Retina (tissue), 1 donor: Measurements from ENCODE around the gene TPO.
"Not testable (repeated sequence)": the region's sequence is repeated elsewhere in the genome, so short reads cannot be mapped to it uniquely, and the experiment has no call there.

ENCODE experiments used
- DNase-seq: peaks from one replicate; pipeline ENCODE4 v3.0.0-alpha.2; 2016

Gene TPO

DNA sequence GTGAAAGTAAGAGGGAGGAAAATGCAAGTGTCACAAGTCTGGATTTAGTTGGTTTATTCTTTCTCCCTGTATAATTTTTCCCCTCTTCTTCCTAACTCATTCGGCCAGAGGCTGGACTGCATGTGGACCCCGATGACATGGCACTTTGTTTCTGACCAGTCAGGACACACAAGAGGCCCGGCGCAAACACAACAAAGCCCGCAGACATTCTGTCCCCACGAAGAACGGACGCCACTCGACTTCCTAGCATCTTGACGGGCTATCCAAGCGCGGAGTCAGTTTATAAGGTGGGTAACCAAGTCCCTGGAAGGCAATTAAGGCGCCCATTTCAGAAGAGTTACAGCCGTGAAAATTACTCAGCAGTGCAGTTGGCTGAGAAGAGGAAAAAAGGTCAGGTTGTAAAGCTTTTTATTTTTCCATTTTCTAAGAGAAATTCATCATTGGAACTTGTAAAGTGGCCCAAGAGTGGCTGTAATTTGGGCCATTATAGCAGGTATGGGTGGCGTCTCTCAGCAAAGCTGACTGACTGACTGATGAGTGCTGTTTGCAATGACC, at the start of gene TPO:
Gene TPO, plus strand, starts transcription at position 308 of the 555 bp plus-strand sequence. CDS start 946 bp downstream, outside the sequence.
- DNase-seq: no peak

DNA sequence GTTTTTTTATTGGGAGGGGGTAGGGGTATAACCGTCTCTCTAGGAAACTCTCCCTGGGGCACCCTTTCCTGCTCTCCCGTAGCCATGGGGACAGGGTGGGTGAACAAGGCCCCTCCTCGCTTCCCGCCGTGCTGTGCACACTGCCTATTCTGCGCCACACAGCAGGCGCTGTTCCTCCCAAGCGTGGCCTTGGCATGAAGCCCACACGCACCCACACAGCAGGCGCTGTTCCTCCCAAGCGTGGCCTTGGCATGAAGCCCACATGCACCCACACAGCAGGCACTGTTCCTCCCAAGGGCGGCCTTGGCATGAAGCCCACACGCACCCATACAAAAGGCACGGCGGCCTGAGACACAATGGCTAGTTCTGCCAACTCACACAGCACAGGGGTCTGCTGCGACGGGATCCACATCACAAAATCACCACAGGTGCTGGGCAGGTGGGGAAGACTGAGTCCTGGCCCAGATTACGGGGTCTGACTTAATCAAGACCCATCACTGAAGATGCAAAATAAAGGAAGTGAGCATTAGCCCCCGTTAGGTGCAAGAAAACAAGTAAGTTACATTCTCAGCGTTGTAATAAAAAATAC, 46.6 kb upstream of the TPO start:
- DNase-seq: no peak

DNA sequence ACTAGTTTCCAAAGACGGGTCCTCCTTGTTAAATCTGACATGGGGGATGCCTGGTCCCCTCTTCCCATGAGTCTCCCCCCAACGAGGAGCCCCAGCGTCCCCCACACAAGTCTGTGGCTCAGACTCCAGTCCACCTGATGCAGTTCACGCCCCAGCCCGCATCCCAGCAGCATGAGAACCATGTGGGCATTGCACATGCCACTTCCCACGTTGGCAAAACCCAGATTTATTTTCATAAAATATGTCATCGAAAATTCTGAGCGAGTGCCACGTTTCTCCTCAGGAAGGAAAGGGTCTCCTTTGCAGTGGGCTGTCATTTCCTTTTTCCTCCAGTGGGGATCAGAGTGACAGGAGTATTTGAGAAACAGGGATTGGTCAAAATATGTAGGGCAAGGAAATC, 45.7 kb upstream of the TPO start:
- DNase-seq: no peak

DNA sequence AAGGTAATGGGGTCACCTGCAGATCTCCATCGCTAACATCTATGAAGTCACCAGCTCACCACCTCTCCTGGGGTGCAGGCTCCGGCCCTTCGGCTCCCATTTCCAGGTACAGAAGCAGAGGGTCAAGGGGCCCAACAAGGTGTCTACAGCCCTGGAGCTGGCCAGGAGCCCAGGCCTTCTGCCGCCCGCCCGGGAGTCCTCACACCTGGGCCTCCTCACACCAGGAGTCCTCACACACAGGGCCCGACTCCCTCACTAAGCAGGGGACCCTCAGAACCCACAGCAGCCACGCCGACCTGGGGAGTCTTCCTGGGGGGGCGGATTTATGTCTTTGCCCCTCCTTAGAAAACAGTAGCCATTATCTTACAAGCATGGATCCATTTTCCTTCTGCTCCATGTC, 43.4 kb upstream of the TPO start:
- DNase-seq: no peak

DNA sequence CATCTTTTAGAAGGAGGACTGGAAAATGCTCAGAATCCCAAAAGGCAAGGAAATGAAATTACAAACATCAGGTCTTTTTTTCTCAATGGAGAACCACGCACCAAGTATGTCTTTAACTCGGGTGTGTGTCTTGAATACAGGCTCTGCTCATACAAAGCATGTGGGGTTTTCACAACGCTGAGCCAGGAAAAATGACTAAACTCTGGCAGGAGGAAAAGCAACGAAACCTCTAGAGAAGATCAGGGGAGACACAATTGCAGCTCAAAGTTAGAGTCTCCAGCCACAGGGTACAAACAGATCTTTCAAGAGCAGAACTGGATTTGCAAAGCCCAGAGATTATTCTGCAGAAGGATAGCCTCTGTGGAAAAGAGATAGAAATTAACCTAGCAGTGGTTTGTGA, 42.8 kb upstream of the TPO start:
- no peak for DNase-seq

DNA sequence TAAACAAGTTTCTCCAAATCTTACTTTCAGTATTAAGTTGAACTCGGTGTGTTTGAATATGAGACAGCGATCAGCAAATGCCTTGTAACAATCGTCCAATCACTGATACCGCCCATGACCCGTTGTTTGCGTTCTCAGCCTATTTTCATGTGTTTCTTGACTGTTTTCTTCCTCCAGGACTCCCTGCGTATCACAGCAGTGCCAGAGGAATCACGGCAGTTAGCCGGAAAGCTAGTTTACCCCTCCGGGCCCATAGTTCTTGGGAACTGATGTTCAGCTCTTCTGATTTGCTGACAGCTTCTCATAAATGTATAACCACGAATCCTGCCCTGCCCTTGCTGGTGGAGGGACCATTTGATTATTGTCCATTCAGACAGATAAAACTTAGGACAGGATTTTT, 42.2 kb upstream of the TPO start:
- DNase-seq: no peak

DNA sequence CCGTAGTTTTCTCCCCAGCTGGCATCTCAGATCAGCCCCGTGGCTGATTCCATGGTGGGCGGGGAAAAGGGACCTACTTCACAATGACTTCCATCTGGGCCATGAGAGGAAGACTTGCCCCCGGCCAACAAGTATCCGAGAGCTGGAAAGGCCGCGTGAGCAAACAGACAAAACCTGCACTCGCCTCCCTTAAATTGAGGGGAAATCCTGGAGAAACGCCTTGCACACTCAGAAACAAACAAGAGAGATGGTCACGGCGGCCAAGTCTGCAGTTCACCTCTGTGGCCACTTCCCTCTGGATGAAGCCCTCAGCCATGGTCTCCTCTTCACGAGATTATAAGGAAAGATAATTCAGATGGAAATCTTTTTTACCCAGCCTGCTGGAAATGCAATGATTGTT, 39.4 kb upstream of the TPO start:
- no peak for DNase-seq

DNA sequence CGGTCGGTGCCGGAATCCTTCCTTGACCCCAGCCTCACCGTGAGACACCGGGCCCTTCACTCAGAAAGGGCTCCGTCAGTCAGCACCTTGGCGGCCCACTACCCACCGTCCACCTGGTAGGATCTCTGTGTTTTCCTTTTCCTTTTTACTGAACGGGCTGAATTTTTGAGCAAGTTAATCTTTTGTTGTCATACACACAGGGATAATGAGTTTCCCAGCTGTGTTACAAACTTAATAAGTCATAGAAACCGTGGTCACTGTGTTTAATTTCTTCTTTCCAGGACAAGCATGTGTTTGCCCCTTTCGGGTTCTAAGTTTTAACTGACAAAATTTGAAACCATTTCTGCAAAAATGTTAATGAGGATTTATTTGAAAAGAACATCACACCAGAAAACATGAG, 39.0 kb upstream of the TPO start:
- DNase-seq: no peak

DNA sequence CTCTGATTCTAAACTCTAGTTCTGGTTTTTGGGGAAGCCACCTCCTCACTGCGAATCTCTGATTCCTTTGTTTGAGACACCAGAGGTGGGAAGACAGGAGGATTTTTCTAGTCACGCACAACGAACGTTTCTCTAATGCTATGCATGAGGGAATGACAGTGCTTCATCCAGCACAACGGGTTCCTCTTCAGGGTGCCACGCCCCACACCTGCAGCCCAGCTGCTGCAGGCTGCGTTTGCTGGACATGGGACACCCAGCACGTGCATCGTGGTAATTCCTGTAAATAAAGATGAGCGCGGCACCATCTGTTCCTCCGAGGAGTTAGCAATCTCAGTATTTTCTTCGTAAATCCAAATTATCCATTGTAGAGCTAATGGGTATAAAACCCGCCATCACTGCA, 37.5 kb upstream of the TPO start:
- no peak for DNase-seq

DNA sequence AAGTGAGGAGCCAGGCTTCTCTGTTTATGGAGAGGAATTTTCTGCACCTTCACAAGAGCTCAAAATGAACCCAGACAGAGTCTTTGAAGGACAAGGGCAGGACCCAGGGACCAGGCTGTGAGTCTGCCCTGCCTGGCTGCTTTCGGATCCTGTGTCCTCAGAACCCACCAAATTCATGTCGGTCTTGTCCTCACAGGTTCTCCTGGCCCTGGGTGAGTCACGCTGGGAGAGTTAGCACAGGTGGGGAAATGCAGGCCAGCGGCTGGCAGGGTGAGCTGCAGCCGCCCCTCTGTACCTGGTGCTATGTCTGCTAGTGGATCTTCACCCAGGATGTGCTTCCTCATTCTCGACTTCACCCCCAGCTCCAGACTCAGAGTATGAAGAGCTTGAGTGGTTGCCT, 35.8 kb upstream of the TPO start:
- DNase-seq: no peak

DNA sequence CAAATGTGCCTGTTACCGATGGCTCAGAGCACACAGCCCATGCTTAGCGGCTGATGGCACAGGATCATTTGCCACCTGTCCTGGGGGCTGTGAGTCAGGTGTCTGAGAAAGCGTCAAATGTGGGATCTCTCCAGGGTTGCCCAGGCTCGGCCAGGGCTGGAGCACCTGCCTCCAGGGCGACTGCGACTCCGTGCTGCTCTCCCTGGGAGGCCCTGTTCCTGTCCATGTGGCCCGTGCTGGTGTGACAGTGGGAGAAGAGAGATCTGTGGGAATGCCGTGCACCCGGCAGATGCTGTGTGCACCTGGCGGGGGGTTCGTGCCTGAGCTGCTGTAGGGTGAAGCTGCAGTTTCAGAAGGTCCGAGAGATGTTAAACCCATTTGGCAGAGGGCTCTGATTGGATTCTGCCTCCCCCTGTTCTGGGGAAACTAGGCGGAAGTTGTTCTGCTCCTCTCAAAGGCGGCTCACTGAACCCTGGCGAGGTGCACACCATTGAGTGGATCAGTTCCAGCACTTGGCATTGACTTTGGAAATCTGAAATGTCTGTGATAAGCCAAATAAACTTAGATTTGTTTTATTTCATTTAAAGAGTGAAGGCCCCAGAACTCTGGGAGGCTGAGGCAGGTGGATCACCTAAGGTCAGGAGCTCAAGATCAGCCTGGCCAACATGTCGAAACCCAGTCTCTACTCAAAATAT, 34.7 kb upstream of the TPO start:
- no peak for DNase-seq

DNA sequence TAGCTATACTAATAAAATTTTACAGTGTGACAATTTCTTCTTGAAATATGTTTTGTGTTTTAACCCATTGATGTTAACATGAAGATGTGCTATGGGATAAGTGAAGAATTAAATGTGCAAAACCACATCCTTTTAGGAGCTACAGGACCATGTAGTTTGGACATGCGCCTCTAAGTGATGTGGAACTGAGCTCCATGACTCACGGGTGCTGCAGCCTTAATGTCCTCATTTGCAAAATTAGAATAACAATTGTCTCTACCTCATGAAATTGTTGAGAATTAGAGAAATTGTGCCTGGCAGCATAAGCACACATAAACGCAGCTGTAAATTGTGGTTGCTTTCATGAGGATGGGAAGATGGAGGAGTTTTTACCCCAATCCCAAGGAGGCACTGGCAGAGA, 31.6 kb upstream of the TPO start:
- no peak for DNase-seq

DNA sequence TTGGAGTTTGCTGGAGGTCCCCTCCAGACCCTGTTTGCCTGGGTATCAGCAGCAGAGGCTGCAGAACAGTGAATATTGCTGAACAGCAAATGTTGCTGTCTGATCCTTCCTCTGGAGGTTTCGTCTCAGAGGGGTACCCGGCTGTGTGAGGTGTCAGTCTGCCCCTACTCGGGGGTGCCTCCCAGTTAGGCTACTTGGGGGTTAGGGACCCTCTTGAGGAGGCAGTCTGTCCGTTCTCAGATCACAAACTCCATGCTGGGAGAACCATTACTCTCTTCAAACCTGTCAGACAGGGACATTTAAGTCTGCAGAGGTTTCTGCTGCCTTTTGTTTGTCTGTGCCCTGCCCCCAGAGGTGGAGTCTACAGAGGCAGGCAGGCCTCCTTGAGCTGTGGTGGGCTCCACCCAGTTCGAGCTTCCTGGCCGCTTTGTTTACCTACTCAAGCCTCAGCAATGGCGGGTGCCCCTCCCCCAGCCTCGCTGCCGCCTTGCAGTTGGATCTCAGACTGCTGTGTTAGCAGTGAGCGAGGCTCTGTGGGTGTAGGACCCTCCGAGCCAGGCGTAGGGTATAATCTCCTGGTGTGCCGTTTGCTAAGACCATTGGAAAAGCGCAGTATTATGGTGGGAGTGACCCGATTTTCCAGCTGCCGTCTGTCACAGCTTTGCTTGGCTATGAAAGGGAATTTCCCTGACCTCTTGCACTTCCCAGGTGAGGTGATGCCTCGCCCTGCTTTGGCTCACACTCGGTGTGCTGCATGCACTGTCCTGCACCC, 25.1 kb upstream of the TPO start:
- DNase-seq: not testable (repeated sequence)

DNA sequence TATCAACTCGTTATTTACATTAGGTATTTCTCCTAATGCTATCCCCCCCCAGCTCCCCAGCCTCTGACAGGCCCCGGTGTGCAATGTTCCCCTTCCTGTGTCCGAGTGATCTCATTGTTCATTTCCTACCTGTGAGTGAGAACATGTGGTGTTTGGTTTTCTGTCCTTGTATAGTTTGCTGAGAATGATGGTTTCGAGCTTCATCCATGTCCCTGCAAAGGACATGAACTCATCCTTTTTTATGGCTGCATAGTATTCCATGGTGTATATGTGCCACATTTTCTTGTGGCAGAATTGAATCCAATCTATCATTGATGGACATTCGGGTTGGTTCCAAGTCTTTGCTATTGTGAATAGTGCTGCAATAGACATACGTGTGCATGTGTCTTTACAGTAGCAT, 23.1 kb upstream of the TPO start:
- not testable (repeated sequence) for DNase-seq

DNA sequence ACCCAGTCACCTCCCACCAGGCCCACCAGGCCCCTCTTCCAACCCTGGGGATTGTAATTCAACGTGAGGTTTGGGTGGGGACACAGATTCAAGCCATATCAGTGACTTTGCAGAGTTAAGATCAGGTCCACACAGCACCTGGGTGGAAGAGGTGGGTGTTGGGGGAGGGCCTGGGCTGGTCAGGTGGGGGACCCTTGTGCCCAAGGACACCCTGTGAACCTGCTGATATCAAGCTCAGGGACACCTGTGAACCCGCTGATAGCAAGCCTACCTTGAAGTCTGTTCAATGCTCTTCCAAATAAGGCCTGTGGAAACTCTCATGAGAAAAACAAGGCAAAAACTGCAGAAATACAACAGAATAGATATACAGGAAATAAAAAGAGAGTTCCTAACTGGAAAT, 19.9 kb upstream of the TPO start:
- no peak for DNase-seq

DNA sequence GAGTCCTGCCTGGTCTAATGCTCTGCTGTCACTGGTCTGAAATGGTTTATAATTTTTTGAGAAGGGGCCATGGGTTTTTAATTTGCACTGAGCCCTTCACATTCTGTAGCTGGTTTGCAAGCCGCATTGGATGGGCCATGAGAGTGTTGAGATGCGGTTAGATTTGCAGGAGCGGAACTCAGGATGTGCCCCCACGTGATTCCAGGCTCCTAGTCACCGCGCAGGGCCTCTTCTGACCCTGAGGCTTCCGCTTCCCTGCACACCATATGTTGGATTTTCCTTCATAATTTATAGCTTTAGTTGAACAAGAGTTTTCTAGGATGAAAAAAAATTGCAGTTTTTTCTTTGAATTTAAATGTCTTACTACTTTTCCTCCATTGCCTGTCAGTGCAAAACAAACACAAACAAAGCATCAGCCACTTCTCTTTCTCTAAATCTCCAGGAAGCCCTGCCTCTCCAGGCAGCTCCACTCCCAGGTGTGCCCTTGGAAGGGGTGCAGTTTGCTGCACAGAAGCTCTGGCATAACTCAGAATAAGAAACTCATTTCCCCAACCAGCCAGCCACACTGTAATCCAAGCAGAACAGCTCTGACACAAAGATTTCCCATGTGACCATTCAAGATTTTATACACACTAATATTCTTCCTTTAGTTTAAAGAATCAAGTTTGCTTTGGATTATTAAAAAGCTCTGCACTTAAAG, 18.4 kb upstream of the TPO start:
- DNase-seq: no peak

DNA sequence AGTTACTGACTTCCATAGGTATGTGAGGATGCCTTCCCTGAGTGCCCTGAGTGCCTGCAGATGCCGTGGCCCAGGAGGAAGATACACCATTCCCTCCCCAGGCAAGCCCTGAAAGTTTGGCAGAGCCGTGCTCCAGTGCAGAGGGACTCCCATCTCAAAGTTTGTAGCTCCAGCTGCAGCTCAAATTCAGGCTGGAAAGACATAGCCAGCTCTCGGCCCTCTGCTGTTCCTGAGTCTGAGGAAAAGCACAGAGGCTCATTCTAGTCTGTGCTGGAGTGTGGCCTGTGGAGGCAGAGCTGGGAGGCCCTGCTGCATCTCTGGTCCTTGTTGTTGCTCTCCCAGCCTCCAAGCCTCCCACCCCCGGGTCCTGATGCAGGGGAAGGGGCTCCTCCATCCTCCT, 15.9 kb upstream of the TPO start:
- DNase-seq: no peak

DNA sequence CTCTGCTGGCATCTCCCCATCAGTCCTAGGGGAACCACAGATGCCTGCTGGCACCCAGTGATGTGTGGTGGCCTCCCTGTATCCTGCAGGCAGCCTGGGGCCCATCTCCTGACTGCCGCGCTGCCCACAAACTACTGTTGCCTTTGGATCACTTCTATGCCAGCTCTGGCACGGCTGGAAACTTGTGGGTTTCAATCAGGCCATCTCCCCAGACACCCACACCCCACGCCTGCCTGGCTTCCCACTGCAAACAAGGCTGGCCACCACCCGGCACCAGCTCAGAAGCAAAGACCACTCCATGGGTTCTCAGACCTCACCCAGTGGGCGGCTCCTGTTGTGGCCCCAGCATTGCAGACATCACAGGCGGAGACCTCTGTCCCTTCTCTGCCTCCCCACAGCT, 15.1 kb upstream of the TPO start:
- DNase-seq: no peak

DNA sequence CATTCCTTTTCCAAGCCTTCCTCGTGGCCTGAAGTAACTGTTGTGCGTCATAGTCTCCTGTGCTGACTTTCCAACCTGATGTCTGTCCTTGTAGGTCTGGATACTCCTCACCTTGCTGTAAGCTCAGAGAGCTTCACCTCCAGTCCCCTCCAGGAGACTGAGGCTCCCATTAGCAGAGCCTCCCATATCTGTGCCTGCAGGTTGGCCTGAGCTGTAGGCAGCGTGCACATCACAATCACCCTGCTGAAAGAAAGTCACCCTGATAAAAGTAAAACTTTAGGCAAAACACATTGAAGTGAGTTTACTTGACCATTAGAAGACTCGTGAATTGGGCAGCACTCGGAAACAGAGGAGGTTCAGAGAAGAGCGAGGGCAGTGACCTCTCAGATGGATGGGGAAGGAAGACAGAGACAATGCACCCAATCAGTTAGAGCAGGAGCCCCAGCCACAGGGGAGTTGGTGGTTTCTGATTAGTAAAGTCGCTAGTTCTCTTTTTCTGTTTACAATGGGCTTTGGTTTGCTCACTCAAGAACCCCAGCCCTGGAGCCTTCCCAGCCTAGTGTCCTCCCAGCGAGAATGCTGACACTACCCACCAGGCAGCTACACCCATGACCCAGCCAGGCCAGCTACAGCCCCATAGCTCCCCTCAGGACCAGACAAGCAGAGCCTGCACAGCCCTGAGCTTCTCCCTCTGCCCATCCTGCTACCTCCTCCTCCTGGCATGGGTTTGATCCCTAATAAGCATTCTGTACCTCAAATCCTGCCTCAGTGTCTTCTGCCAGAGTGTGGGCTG, 12.1 kb upstream of the TPO start:
- DNase-seq: no peak

DNA sequence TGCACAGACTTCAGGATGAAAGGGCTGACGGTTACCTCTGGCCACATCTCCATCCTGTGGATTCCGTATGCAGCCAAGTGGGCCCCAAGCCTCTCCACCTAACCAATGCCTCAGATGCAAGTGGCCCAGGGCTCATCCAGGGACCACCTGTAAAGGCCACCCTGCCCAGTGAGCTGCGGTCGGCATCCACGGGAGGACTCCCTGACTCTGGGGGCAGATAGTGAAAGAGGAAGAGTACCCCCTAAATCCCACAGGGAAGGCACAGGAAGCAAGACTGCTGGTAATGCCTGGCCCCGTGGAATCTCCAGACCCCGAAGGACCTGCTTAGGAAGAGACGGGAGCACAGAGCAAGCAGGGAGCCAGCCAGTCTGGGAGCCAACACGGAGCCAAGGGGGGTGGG, 11.2 kb upstream of the TPO start:
- no peak for DNase-seq

DNA sequence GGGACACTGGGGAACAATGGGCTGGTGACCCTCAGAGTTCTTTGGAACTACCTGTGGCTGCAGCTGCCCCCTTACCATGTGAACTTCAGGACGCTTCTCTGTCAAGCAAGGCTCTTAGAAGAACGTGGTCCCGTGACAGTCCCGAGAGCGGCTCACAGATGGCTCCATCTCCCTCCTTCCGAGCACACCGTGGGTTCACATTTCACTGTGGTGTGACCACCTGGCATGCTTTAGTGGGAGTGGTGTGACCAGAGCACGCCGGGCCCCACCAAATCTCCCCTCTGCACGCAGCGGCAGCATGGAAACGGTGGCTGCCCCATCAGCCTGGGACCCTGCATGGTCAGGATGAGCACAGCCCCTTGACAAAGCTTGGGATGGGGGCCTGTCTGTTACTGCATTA, 9.7 kb upstream of the TPO start:
- no peak for DNase-seq

DNA sequence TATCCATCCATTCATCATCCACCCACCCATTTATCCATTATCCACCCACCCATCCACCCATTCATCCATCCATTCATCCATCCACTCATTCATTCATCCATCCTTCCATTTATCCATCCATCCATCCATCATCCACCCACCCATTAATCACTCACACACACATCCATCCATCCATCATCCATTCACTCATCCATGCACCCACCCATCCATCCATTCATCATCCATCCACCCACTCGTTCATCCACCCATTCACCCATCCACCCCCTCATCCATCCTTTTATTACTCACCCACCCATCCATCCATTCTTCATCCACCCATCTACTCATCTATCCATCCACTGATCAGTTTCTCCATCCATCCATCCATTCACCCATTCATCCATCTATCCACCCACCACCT, 8.1 kb upstream of the TPO start:
- DNase-seq: no peak

DNA sequence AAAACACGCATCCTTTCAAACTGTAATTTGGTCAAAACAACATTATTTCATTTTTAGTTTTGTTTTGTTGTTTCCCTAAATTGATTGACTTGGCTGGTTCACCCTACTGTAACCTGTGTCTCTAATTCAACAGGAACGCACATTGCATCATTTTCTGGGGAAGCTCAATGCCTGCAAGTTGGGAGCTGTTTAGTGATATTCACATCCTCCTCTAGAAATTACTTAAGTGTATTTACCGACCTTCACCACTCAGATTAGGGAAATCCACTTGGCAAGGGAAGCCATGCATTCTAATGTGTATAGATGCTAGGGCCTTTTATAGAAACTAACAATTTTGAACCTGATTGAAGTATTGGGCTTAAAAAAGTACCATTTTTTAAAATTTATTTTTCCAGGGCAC, 7.3 kb upstream of the TPO start:
- no peak for DNase-seq
